Gastroesophageal sphincter (tissue), 3 donors: ENCODE data around the gene PTPRN2.

Source experiments
- CTCF ChIP-seq, 4 experiments: fragments of 200-600 bp in 2 of 4; fragments of 450-650 bp in 2 of 4; sonication (generic) in 1 of 4; IDR thresholded peaks; one replicate each; pipeline ENCODE4 v1.5.1; 2017 to 2019; ENCODE audit warnings: antibody characterized with exemption in 4 of 4, mild to moderate bottlenecking in 2 of 4, moderate library complexity in 2 of 4
- EP300 ChIP-seq: sonication (generic); formaldehyde crosslinking; IDR thresholded peaks from one replicate; pipeline ENCODE4 v1.6.1; 2017; ENCODE audit warnings: antibody characterized with exemption, mild to moderate bottlenecking
- POLR2AphosphoS5 ChIP-seq: sonication (generic); formaldehyde crosslinking; IDR thresholded peaks from one replicate; pipeline ENCODE4 v1.6.1; 2017; ENCODE audit warnings: antibody characterized with exemption

- TF ChIP-seq CTCF (IDR thresholded peaks at IDR 0.05), result no peak
- TF ChIP-seq POLR2AphosphoS5, result no peak
- no peak for TF ChIP-seq EP300
These were observed 827.5 kb downstream of the PTPRN2 start for GRCh38 chr7:157760004-157760730.
